K562 (cell line): Measurements from ENCODE around the gene CACNA2D3. TPM values are rescaled to one million over a fixed set of nuclear protein-coding genes. Genes with fewer than 3 reads are reported as not detected.

ENCODE experiments used
- ATAC-seq: fragments of 200-7000 bp; cut with Tn5 transposase; 3 replicates; pipeline ENCODE4 v1.9.1; 2020; ENCODE audit warnings: moderate library complexity
- BruUV-seq: library from RNA; stranded (reverse); fragments of 400-500 nt; replicated peaks from 2 replicates; lab custom pipeline; 2021; lab: Mats Ljungman, UMichigan
- CTCF ChIA-PET: fragments of 300-600 bp; formaldehyde crosslinking; extraction: SDS; loops from one replicate; lab custom pipeline; 2021; ENCODE audit warnings: low intra/inter-chr PET ratio; lab: Yijun Ruan, JAX
- POLR2A ChIA-PET: fragments of 300-600, 350-650 bp; sonication (Branson Sonifier 250); formaldehyde crosslinking; extraction: SDS; loops from one replicate; lab custom pipeline; 2021; ENCODE audit warnings: antibody characterized with exemption, inconsistent platforms; lab: Yijun Ruan, JAX
- DNase-seq, 4 experiments: peaks; one replicate each; pipeline versions ENCODE4 v3.0.0 to v3.0.0-alpha.2; 2011 to 2018; ENCODE audit warnings: low spot score in 3 of 4, mixed read lengths in 3 of 4; ENCODE audit errors: extremely low read depth in 1 of 4
- FAIRE-seq: peaks from 2 replicates; lab custom pipeline; 2011; peaks lifted over from hg19 to GRCh38; lab: Jason Lieb, UNC
- H2AFZ ChIP-seq: 2 replicates; pipeline ENCODE4 v1.6.0; 2011; ENCODE audit warnings: low read depth, low read length, control low read depth, inconsistent platforms
- H3K27ac ChIP-seq: fragments of 200-600 bp; 3 replicates; pipeline ENCODE4 v1.8.0; 2011; ENCODE audit warnings: low read depth, mild to moderate bottlenecking, control low read depth, inconsistent platforms, low read length, moderate library complexity, mixed read lengths; ENCODE audit errors: extremely low read depth
- H3K27me3 ChIP-seq, 2 experiments: fragments of 300-600 bp in 1 of 2; 2 replicates in 1 of 2; 3 replicates in 1 of 2; pipeline versions ENCODE4 v1.6.0 to v1.8.0; 2011; ENCODE audit warnings: inconsistent platforms in 2 of 2, low read length in 2 of 2, mild to moderate bottlenecking in 1 of 2, mixed read lengths in 1 of 2, moderate library complexity in 1 of 2; ENCODE audit not compliant: control insufficient read depth in 2 of 2, insufficient read depth in 2 of 2
- H3K36me3 ChIP-seq: fragments of 300-600 bp; 3 replicates; pipeline ENCODE4 v1.8.0; 2011; ENCODE audit warnings: mild to moderate bottlenecking, low read length, inconsistent platforms; ENCODE audit not compliant: control insufficient read depth, insufficient read depth
- H3K4me1 ChIP-seq, 2 experiments: fragments of 200-600 bp in 1 of 2; replicated peaks in 1 of 2; 2 replicates in 1 of 2; 3 replicates in 1 of 2; pipeline versions ENCODE4 v1.5.1 to v1.8.0; 2011; ENCODE audit warnings: inconsistent platforms in 2 of 2, low read length in 2 of 2, mild to moderate bottlenecking in 1 of 2, mixed read lengths in 1 of 2, moderate library complexity in 1 of 2; ENCODE audit not compliant: control insufficient read depth in 2 of 2, insufficient read depth in 2 of 2
- H3K4me2 ChIP-seq: 2 replicates; pipeline ENCODE4 v1.6.1; 2011; ENCODE audit warnings: low read length, control low read depth, inconsistent platforms, mixed read lengths; ENCODE audit not compliant: insufficient read depth
- H3K4me3 ChIP-seq: fragments of 200-600 bp; sonication (generic), shearing (Covaris generic); 2 replicates; pipeline ENCODE4 v1.5.1; 2016; ENCODE audit warnings: control low read depth, inconsistent platforms
- H3K79me2 ChIP-seq: fragments of 200-600 bp; 3 replicates; pipeline ENCODE4 v1.8.0; 2011; ENCODE audit warnings: low read length, inconsistent platforms; ENCODE audit not compliant: control insufficient read depth, insufficient read depth
- H3K9ac ChIP-seq, 2 experiments: 2 replicates each; pipeline versions ENCODE4 v1.6.0 to v1.6.1; 2011; ENCODE audit warnings: low read depth in 2 of 2, low read length in 2 of 2, control low read depth in 1 of 2, inconsistent platforms in 1 of 2, mild to moderate bottlenecking in 1 of 2, mixed read lengths in 1 of 2; ENCODE audit not compliant: insufficient read depth in 1 of 2
- H3K9me1 ChIP-seq: one replicate; pipeline ENCODE4 v1.6.0; 2011; ENCODE audit warnings: inconsistent platforms, mild to moderate bottlenecking, low read length, moderate library complexity; ENCODE audit not compliant: control insufficient read depth, insufficient read depth
- H3K9me3 ChIP-seq: replicated peaks from 2 replicates; pipeline ENCODE4 v1.5.1; 2011; ENCODE audit warnings: low read depth, low read length, inconsistent platforms; ENCODE audit not compliant: control insufficient read depth, insufficient read depth
- H4K20me1 ChIP-seq: replicated peaks from 2 replicates; pipeline ENCODE4 v1.6.1; 2011; ENCODE audit warnings: low read length, inconsistent platforms, mixed read lengths; ENCODE audit not compliant: control insufficient read depth, insufficient read depth
- BRCA1 ChIP-seq, 2 experiments: fragments of 450-650 bp in 1 of 2; sonication (generic) in 1 of 2; formaldehyde crosslinking in 1 of 2; IDR thresholded peaks; 2 replicates each; pipeline versions ENCODE4 v1.5.0 to v1.6.1; 2017 to 2020; ENCODE audit warnings: mild to moderate bottlenecking in 1 of 2, missing genetic modification reagents in 1 of 2
- HLTF ChIP-seq: fragments of 450-650 bp; IDR thresholded peaks from 2 replicates; pipeline ENCODE4 v1.6.1; 2016
- LARP7 ChIP-seq: fragments of 450-650 bp; IDR thresholded peaks from 2 replicates; pipeline ENCODE4 v1.6.1; 2016
- NKRF ChIP-seq: fragments of 450-650 bp; IDR thresholded peaks from 2 replicates; pipeline ENCODE4 v1.6.1; 2016; ENCODE audit warnings: borderline replicate concordance
- PCBP1 ChIP-seq: fragments of 200-400 bp; formaldehyde crosslinking; IDR thresholded peaks from 2 replicates; pipeline ENCODE4 v1.6.1; 2018; ENCODE audit warnings: mild to moderate bottlenecking, low read depth, low read length; ENCODE audit not compliant: poor library complexity, severe bottlenecking
- SAP30 ChIP-seq: fragments of 200-600 bp; sonication (generic); IDR thresholded peaks from 2 replicates; pipeline ENCODE4 v1.6.1; 2012; ENCODE audit warnings: borderline replicate concordance, low read depth, mild to moderate bottlenecking, moderate library complexity, low read length, control low read depth, inconsistent platforms; ENCODE audit not compliant: insufficient read depth, poor library complexity, severe bottlenecking
- TCF15 ChIP-seq: fragments of 250-450 bp; sonication (Bioruptor Pico); IDR thresholded peaks from 2 replicates; pipeline ENCODE4 v1.8.0; 2022; ENCODE audit warnings: moderate library complexity, mild to moderate bottlenecking, inconsistent platforms
- WGBS: fragments of 100-300 bp; shearing (Covaris generic); methylation state at CpG from one replicate; pipeline ENCODE4 v1.1.6; 2016; ENCODE audit warnings: low coverage, mixed read lengths; ENCODE audit not compliant: insufficient coverage; ENCODE audit errors: missing lambda C conversion rate; 5-methylcytosine and 5-hydroxymethylcytosine counted together
- in situ Hi-C: fragments of 300-500 bp; cut with MboI; formaldehyde crosslinking; loops from 4 replicates; pipeline ENCODE4 v1.15.0; 2018; ENCODE audit warnings: inconsistent platforms, mixed read lengths
- intact Hi-C: fragments of 100-400 bp; cut with micrococcal nuclease; formaldehyde crosslinking; loops from 2 replicates; pipeline ENCODE4 v1.14.2; 2022
- polyA plus RNA-seq, 8 experiments: library from polyadenylated mRNA; depleted of rRNA in 4 of 8; stranded (reverse) in 5 of 8; unstranded in 3 of 8; fragments of >200 nt; fragmentation: Nextera tagmentation in 2 of 8; fragmentation: Illumina TruSeq in 1 of 8; extraction: Ambion mirVana in 2 of 8; extraction: Trizol in 1 of 8; gene quantifications; 2 replicates each; pipeline versions ENCODE4 v1.2.1 to v1.2.3, GENCODE V29; 2011 to 2014; ENCODE audit warnings: inconsistent platforms in 1 of 8, missing spikeins in 1 of 8
- total RNA-seq, 7 experiments: library from RNA; depleted of rRNA in 6 of 7; stranded (reverse); fragments of >200 nt in 6 of 7; fragmentation: Illumina TruSeq in 2 of 7; extraction: Trizol in 2 of 7; gene quantifications; 2 replicates each; pipeline versions ENCODE4 v1.2.1 to v1.2.3, GENCODE V29; 2011 to 2021; ENCODE audit warnings: low replicate concordance in 1 of 7

Gene CACNA2D3
- total and polyA plus RNA-seq, 9 of the 15 experiments (the other 6 are each of a cell fraction or from before 2014, with no cell fraction given), result 0.01 TPM; not detected in 8

GRCh38 chr3:54712539-54712938 is 590.2 kb downstream of the CACNA2D3 start (continued):
- TF ChIP-seq NKRF (no peak), BRCA1 (IDR thresholded peaks at IDR 0.05) (no peak), BRCA1 (CRISPR knock-in tag; IDR thresholded peaks at IDR 0.05) (no peak), PCBP1 (no peak)

DNA sequence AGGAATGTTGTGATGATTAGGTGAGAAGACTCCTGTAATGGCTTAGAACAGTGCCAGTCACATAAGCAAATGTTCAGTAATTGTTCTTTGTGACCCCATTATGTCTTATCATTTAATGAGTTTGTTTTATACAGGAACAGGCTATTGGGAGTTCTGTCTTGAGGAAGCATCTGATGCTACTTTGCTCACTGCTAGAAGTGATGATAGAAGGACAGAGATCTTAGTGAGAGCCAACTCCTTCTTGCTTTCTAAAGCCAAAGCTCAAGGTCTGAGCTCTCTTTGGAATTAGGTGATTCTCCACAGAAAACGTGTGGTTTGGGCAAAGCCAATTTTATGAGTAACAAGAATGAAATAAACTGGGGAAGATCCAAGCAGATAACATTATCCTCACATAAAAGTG is 590.7 kb downstream of the CACNA2D3 start:
- ChIA-PET CTCF (no interaction called here), POLR2A (no interaction called here)
- Histone ChIP-seq H3K9ac (no peak overlapping the region), H3K27ac (no peak overlapping the region), H3K4me3 (no peak overlapping the region), H2AFZ (no peak overlapping the region), H4K20me1 (no peaks in the 10 kb centered on the region), H3K9me1 (no peaks in the 10 kb centered on the region), H3K27me3 (0 out of 5 replicates have a peak, but pooled peaks cover 0 to 4% of the 10 kb centered on the region in 2 experiments), H3K4me2 (no peak overlapping the region), H3K9me3 (no peaks in the 10 kb centered on the region), H3K79me2 (no peaks in the 10 kb centered on the region), H3K4me1 (no peaks in the 10 kb centered on the region), H3K36me3 (no peaks in the 10 kb centered on the region)
- DNase-seq (no peak), FAIRE-seq (no peak), ATAC-seq (no peak)
- 0% methylated on average over 1 of the region's 1 CpG for WGBS
- in situ Hi-C loops (no loop called here), intact Hi-C loops (no loop called here)
- BruUV-seq, result no TSS peak
- TF ChIP-seq TCF15 (CRISPR knock-in tag), result no peak
- no peak for TF ChIP-seq LARP7
- no peak for TF ChIP-seq HLTF
- TF ChIP-seq SAP30, result no peak
